HEK293T (cell line): Measurements from ENCODE around the gene RGS7BP.

ENCODE experiments used
- ELF4 ChIP-seq: fragments of 450-650 bp; IDR thresholded peaks from 2 replicates; pipeline ENCODE4 v1.6.1; 2017; ENCODE audit warnings: antibody characterized with exemption
- SP1 ChIP-seq: fragments of 450-650 bp; IDR thresholded peaks from 2 replicates; pipeline ENCODE4 v1.6.1; 2017

- TF ChIP-seq ELF4 (no peak), SP1 (no peak)
These were observed 79.8 kb downstream of the RGS7BP start for GRCh38 chr5:64585646-64586045.
